Iris pigment epithelial cell (primary cell): Measurements from ENCODE around the gene ALG8.

Experiments
- DNase-seq: peaks from one replicate; pipeline ENCODE4 v3.0.0-alpha.2; 2011; ENCODE audit warnings: low read depth

ALG8 gene

DNA sequence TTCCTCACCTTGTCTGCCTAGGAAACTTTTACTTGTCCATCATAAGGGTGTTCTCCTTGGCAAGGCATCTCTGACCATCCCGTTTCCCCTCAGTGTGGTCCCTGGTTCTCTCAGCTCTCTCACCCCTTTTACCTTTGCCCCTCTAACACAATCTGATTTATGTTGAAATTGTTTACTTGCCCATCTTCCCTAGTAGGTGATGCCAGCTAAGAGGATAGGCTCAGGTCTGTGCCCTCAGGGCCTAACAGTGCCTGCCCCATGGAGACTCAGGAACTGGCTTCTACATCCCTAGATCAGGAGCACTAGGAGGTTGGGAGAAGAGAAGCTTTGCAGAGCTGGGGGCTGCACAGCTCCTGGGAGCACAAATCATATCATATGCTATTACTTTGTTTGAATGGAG lies 21.1 kb upstream of the ALG8 start:
- DNase-seq, result no peak

- no peak for DNase-seq
Observed at GRCh38 chr11:78158987-78159652, 19.7 kb upstream of the ALG8 start.

DNA sequence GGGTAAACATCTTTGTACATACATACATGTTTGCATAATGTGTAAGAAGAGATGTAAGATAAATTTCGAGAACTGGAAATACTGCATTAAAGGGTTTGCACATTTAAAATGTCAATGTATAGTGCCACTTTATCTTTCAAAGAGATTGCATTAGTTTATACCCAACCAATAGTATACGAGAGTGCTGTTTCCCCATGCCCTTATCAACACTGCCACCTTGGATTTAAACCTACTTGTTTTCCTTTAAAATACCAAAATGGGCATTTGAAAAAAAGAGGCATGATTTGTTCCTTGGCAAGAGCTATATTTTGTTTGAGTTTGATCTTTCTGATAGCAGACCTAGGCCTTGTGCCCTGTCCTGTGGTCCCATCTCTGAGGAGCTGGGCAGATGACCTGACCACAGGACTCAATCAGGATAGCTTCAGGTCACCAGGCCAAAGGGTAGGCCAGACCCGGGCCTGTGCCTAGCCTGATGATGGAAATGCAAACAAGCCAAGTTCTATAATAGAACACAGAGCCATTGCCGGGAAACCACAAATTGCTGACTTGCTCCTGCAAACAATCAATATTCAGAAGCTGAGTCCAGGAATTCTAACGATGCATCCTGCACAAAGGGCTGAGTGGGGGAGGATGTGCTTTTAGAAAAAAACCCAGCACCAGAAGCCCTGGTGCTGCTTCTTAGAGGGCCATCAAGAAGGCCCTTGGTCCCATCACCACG lies 16.9 kb upstream of the ALG8 start:
- no peak for DNase-seq

GRCh38 chr11:78151804-78152203 lies 12.4 kb upstream of the ALG8 start:
- no peak for DNase-seq

DNA sequence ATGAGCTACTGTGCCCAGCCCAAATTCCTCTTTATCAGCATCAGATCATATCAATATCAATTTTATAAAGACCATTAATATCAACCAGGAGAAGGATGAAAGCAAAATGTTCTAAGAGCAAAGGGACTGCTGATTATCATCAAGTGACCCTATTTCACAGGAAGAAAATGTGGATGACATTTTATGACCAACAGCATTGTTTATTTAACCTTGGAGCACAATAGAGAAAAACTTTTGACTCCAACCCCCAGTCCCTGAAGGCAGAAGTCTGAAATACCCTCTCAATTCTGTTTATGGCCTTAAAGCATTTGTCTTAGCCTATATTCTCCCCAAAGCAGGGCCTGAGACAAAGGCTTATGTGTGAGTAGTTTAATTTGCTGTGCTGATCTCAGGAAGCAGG lies 11.3 kb upstream of the ALG8 start:
- no peak for DNase-seq

DNA sequence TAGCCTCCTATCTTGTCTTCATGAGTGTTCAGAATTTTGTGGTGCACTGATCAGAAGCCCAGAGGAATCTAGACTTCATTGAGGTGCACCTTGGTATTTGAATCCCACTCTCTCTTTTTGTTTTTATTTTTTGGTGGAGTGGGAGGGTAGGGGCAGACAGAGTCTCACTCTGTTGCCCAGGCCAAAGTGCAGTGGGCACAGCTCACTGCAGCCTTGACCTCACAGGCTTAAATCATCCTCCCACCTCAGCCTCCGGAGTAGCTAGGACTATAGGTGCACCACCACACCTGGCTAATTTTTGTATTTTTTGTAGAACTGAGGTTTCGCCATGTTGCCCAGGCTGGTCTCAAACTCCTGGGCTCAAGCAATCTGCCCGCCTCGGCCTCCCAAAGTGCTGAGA lies 10.9 kb upstream of the ALG8 start:
- DNase-seq, result no peak

DNA sequence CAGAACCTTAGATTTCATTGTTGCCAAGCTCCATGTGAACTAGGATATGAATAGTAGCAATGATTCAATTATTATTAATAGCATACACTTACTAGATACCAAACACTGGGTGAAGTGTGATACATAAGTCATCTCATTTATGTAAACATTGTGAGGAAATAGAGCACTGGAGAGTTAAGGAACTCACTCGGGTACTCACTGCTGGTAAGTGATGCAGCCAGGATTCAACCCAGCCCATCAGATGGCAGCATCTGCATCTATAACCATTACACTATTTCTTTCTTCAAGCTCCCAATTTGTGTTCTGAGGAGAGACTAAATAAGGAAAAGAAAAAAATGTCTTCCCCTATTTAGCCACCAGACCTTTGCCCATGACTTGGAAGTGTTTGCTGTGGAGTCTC lies 10.2 kb upstream of the ALG8 start:
- DNase-seq, result peak; percentile 82

DNA sequence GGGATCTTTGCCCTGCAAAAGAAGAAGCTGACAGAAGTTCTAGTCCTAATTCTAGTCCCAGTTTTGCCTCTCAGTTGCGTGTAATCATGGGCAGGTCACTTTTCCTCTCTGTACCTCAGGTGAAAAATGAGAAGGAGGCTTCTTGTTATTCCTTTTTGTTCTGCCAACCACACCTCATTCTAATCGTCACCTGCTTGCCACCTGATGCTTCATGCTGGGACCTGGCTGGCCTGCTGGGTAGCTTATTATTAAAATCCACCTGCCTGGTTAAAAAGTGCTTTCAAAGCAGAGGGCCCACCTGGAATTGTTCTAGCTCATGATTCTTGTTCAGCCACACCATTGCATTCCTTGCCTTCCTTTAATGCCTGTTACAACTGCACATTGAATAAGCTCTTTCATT lies 8.4 kb upstream of the ALG8 start:
- no peak for DNase-seq

- DNase-seq, result no peak
Observed at GRCh38 chr11:78145511-78146025, 6.1 kb upstream of the ALG8 start.

- DNase-seq, result peak; percentile 5
Observed at GRCh38 chr11:78140392-78141077, 1.1 kb upstream of the ALG8 start.

- DNase-seq, result peak; percentile 56
Observed at GRCh38 chr11:78138694-78139421, 568 bp downstream of the ALG8 start.

- no peak for DNase-seq
Observed at GRCh38 chr11:78138291-78138690, 1.1 kb downstream of the ALG8 start.

DNA sequence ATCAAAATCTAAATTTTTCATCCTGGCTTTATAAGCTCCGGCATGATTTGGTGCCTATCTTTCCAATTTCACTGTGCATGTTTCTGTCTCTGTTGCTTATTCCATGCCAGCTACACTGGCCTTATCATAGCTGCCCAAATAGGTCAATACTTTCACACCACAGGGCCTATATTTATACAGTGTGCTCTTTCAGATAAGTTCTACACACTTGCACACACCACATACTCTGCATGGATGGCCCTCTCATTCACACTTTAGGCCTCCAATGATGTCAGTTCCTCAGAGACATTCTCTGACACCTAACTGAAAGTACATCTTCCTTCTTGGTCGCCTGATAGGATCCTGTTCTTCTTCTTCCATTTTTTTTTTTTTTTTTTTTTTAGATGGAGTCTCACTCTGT lies 7.0 kb downstream of the ALG8 start:
- no peak for DNase-seq

- DNase-seq, result peak; percentile 29
Observed at GRCh38 chr11:78131956-78132355, 7.5 kb downstream of the ALG8 start.

- no peak for DNase-seq
Observed at GRCh38 chr11:78127403-78127802, 12.0 kb downstream of the ALG8 start.

DNA sequence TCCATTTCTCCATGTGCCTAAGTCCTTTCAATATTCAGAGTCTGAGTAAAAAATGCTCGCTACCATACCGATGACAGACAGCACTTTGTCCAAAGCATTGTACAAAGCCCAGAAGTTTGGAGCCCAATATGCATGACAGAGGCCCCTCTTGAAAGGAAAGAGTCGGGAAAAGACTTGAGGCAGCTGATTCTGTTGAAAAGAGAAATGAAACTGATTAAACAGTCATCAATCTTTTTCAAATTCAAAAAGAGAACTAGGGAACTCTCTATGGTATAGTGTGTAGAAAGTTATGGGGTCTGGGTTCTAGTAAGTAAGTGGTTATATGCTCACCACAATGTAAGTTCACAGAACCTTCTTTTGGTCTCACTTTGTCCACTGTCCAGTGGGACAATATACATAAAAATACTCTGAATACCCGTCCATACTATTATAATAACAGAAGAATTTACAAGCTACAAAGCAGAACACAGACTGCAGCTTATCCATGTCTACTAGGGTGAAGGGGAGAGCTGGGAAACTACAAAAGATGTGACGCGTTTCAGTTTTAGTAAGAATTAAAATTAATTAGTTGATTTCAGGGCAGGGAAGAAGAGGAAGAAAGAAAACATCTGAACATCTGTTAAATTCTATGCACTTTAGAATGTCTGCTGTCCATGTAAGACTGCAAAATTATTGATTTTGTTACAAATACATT lies 26.7 kb downstream of the ALG8 start:
- DNase-seq, result no peak

DNA sequence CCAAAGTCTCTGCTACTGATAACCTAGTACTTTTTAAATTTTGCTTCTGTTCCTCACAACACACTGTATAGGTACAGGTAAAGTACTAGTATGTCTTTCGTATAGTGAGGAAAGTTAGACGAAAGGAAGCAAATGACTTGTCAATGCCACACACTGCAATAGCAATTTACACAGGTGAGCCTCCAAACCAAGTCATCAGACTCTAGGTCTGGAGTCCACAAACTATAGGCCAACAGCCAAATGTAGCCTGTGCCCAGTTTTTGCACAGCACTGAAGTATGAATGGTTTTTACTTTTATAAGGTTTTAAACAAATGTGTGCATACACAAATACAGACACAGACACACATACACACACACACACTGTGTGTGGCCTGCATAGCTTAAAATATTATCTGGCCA lies 28.1 kb downstream of the ALG8 start:
- DNase-seq, result no peak

DNA sequence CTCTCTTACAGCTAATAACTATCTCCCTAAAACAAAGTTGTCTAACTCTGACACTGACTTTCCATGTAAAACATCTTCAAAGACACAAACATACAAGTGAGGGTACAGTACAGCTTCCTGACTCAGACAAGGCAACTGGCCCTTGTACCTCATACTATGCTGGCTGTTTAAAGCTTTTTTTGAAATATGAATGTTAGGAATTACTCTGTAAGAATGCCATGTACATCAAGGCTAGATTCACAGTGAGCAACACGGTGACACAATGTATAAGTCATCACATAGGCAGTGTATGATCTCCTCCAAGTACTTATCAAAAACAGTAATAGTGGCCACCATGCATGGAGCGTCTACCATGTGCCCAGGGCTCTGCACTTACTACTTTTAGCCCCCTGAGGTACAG lies 28.6 kb downstream of the ALG8 start:
- peak; percentile 54 for DNase-seq

DNA sequence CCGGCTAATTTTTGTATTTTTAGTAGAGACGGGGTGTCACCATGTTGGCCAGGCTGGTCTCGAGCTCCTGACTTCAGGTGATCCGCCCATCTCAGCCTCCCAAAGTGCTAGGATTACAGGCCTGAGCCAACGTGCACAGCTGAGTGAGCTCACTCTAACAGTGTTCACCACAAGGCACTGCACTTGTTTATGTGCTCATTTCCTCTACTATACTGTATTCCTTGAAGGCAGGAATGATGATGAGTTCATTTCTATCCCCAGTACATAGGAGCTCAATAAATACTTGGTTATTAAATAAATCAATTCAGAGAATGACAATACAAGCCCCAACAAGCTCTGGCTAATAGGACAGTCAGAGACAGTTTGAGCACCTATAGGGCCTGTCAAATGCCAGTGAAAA lies 29.1 kb downstream of the ALG8 start:
- DNase-seq, result peak; percentile 67

GRCh38 chr11:78109081-78110015 lies 30.1 kb downstream of the ALG8 start:
- peak; percentile 17 for DNase-seq
